ENCODE measurements around the gene KRCC1.
"Not testable (repeated sequence)": the region's sequence is repeated elsewhere in the genome, so short reads cannot be mapped to it uniquely, and the experiment has no call there.

KRCC1 gene

DNA sequence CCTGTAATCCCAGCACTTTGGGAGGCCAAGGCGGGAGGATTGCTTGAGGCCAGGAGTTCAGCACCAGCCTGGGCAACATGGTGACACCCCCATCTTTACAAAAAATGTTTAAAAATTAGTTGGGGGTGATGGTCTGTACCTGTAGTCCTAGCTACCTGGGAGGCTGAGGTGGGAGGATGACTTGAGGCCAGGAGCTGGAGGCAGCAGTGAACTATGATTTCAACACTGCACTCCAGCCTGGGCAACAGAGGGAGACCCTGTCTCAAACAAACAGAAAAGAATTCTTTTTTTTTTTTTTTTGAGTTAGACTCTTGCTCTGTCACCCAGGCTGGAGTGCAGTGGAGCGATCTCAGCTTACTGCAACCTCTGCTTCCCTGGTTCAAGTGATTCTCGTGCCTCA lies 55.1 kb downstream of the KRCC1 start:
- not testable (repeated sequence) for DNase-seq (ENCODE audit: low spot score)

GRCh38 chr2:87996570-87996969 lies 59.0 kb downstream of the KRCC1 start:
- no peak for DNase-seq (ENCODE audit: low spot score)

GRCh38 chr2:87995756-87996155 lies 59.8 kb downstream of the KRCC1 start:
- no peak for DNase-seq (ENCODE audit: low spot score)

DNA sequence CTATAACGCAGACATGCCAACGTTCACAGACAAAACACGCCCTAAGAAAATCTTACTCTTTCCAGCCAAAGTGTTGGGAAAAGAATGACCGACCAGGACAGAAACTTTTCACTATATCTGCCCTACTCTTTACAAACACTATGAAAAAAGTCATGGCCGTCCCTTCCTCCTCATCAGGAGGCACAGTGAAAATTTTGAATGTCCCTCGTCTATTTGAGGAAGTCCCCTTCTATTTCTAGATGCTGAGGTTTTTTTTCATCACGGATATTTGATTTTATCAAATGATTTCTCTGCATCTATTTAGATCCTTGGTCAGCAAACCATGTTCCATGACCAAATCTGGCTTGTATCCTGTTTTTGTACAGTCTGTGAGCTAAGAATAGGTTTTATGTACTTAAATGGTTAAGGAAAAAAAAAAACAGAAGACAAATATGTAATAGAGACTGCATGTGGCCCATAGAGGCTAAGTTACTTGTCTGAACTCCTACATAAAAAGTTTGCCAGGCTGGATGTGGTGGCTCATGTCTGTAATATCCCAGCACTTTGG lies 61.2 kb downstream of the KRCC1 start:
- DNase-seq (ENCODE audit: low spot score) = not testable (repeated sequence)

- DNase-seq (ENCODE audit: low spot score) = not testable (repeated sequence)
These were observed 63.0 kb downstream of the KRCC1 start for GRCh38 chr2:87992569-87992968.

DNA sequence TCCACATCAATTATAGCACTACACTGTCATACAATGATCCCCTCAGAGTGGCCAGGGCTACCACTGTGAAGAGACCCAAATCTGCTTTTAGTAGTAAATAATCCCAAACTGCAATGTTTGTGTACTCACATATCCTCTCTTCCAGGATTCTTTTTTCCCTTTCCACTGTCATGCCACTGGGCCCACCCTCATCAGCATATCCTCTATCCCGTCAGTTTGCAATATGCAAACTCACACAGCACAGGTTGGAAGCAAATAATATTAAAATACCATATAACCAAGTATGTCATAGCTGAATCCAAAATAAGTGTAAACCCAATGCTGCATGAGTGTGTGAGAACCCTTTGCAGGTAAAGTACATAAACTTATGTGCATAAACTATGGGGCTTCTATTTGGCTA lies 68.1 kb downstream of the KRCC1 start:
- DNase-seq (ENCODE audit: low spot score) = not testable (repeated sequence)

DNA sequence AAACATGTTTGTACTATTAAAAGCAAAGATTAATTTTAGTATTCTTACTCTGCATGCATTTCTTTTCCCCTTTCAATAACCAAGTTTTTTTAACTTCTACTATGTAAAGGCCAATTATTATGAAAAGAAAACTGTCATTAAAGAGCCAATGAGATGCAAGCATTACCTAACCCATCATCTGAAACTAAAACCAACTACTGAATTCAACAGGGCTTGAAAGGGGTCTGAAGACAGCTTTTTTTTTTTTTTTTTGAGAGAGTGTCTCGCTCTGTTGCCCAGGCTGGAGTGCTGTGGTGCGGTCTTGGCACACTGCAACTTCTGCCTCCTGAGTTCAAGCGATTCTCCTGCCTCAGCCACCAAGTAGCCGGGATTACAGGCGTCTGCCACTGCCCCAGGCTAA lies 69.7 kb downstream of the KRCC1 start:
- not testable (repeated sequence) for DNase-seq (ENCODE audit: low spot score)

DNA sequence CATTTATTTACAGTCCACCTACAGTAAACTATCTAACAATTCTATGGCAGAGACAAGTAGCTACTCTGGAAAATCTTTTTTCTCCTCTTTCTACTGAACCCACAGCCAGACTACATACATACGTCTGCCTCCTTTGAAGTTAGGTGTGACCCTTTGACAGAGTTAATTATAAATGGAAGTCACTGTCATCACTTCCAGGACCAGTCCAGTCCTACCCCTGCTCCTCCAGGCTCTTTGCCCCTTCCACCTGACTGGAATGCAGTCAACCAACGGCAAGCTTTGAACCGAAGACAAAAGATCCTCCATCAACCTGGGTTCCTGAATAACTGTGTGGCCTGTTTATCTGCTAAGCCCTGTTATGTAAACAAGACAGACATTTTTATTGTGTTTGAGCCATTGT lies 74.4 kb downstream of the KRCC1 start:
- DNase-seq (ENCODE audit: low spot score) = not testable (repeated sequence)
